ENCODE results near the gene CCNQ. TPM values are rescaled to one million over a fixed set of nuclear protein-coding genes. Genes with fewer than 3 reads are reported as not detected.

CCNQ gene
- total and polyA plus RNA-seq, 10 of the 15 experiments (the other 5 are each of a cell fraction or from before 2014, with no cell fraction given): 0.45 to 36.2 (median 18.2) TPM

DNA sequence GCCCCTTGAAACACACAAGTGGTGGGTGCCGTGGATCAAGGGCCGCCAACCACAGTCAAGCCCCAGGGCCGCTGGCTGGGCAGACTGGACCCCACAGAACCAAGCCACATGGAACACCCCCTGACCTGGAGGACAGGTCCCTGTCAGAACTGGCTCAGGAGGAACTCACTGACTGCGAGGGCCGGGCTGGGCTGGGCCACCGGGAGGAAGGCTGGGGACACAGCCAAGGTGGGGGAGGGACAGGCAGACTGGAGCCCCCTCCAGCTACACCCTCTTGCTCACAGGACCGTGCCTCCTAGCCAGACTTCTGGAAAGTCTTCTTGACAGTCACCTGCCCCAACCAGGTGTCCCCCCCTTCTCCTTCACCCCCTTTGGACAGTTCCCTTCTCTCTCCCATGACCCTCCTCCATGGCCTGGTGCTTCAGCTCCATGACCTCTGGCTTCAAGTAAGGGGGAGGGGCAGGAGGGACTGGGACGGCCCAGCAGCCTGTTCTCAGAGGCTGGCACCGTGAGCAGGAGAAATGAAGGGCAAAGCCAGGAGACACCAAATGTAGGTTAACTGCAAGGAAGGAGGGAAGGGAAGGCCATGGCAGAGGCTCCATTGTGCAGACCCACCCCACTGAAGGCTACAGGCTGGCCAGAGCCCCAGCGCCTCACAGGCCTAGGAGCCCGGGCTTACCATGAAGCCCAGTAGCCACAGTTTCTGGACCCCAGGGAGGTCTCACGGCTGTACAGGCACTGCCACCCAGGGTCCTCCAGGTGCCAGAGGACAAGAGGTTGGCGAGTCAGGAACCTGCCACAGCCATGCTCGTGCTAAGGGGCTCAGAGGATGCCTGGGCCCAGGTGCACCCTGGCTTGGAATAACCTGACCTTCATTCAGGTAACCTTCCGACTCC is 25.5 kb upstream of the CCNQ start:
- no peaks in the 10 kb centered on the region for H3K4me1 ChIP-seq (ENCODE audit: control insufficient read depth, insufficient read depth, low read length)
- ChIA-PET POLR2A (no interaction called here), CTCF (no interaction called here), SMC1A (ENCODE audit: uncharacterized antibody, unreplicated experiment) (no interaction called here), RAD21 (ENCODE audit: unreplicated experiment) (no interaction called here)
- H3K9me3 ChIP-seq (replicated peaks; ENCODE audit: control insufficient read depth, insufficient read depth, low read length): no peaks in the 10 kb centered on the region; the same call in 2 of the 3 replicates
- no peak for TF ChIP-seq KDM1A (IDR thresholded peaks at IDR 0.05; ENCODE audit: borderline replicate concordance)
- no peak overlapping the region for H3K4me2 ChIP-seq (ENCODE audit: control insufficient read depth, insufficient read depth)
- no peak overlapping the region for H3K4me3 ChIP-seq
- no peaks in the 10 kb centered on the region for H3K79me2 ChIP-seq (ENCODE audit: control insufficient read depth, insufficient read depth, low read length)
- intact Hi-C loops (cut with micrococcal nuclease; ENCODE audit: unreplicated experiment): no loop called here
- DNase-seq (ENCODE audit: low read depth, low spot score) (no peak), ATAC-seq (no peak), FAIRE-seq (no peak)
- no peak overlapping the region for H3K9ac ChIP-seq (ENCODE audit: control insufficient read depth, insufficient read depth, low read length)
- H2AFZ ChIP-seq (ENCODE audit: control insufficient read depth, low read depth, low read length): no peak overlapping the region
- H4K20me1 ChIP-seq (ENCODE audit: control insufficient read depth, insufficient read depth): no peaks in the 10 kb centered on the region
- no peaks in the 10 kb centered on the region for H3K36me3 ChIP-seq (ENCODE audit: control insufficient read depth in 2 of 2, insufficient read depth in 2 of 2, low read length in 1 of 2)
- no peaks in the 10 kb centered on the region; a peak in 3 of 4 replicates for H3K27me3 ChIP-seq (replicated peaks in 1 of 2; ENCODE audit: control insufficient read depth in 2 of 2, insufficient read depth in 2 of 2, low read length in 1 of 2)
- 29% methylated on average over 15 of the region's 15 CpGs for WGBS (ENCODE audit: insufficient coverage, insufficient replicate concordance, low lambda C conversion rate, missing lambda C conversion rate)
- H3K27ac ChIP-seq (ENCODE audit: control insufficient read depth, insufficient read depth): no peak overlapping the region
- BruUV-seq (replicated peaks): no TSS peak
- in situ Hi-C loops (cut with MboI): no loop called here

DNA sequence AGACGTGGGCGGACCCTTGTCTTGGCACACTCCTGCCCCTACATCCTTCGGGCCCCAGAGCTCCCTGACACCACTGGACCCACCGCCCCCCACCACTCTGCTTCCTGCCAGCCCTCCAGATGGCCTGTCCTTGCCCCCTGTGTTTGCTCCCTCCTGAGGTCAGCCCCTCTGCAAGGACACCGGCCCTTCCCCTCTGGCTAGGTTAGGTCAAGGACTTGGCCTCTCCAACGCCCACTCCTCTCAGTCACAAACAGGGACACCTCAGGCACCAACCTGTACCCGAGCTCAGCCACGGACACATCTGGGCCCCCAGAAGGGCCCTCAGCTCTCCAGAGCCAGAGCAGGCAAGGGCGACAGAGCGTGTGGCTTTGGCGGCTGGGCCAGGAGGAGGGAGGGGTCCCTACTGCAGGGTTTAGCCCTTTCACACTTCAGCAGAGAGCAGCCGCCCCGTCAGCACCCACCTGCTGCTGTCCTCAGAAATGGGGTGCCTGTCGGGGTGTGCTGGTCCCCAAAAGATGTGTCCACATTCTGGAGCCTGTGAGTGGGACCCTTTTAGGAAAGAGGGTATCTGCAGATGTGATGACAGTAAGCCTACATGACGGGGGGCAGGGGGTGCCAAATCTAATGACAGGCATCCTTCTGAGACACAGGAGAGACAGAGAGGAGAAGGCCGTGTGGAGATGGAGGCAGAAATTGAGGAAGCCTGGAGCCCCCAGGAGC is 24.5 kb upstream of the CCNQ start:
- Histone ChIP-seq H3K9ac (ENCODE audit: control insufficient read depth, insufficient read depth, low read length) (no peak overlapping the region), H3K36me3 (ENCODE audit: control insufficient read depth in 2 of 2, insufficient read depth in 2 of 2, low read length in 1 of 2) (no peaks in the 10 kb centered on the region), H3K79me2 (ENCODE audit: control insufficient read depth, insufficient read depth, low read length) (no peaks in the 10 kb centered on the region), H3K27me3 (replicated peaks in 1 of 2; ENCODE audit: control insufficient read depth in 2 of 2, insufficient read depth in 2 of 2, low read length in 1 of 2) (no peaks in the 10 kb centered on the region; a peak in 3 of 4 replicates), H3K4me2 (ENCODE audit: control insufficient read depth, insufficient read depth) (no peak overlapping the region), H4K20me1 (ENCODE audit: control insufficient read depth, insufficient read depth) (no peaks in the 10 kb centered on the region), H3K4me3 (no peak overlapping the region), H3K9me3 (replicated peaks; ENCODE audit: control insufficient read depth, insufficient read depth, low read length) (no peaks in the 10 kb centered on the region; the same call in 2 of the 3 replicates), H3K27ac (ENCODE audit: control insufficient read depth, insufficient read depth) (no peak overlapping the region), H3K4me1 (ENCODE audit: control insufficient read depth, insufficient read depth, low read length) (no peaks in the 10 kb centered on the region), H2AFZ (ENCODE audit: control insufficient read depth, low read depth, low read length) (no peak overlapping the region)
- 21% methylated on average over 16 of the region's 16 CpGs for WGBS (ENCODE audit: insufficient coverage, insufficient replicate concordance, low lambda C conversion rate, missing lambda C conversion rate)
- BruUV-seq (replicated peaks): no TSS peak
- POLR2A ChIA-PET: no interaction called here
- in situ Hi-C loops (cut with MboI) (no loop called here), intact Hi-C loops (cut with micrococcal nuclease; ENCODE audit: unreplicated experiment) (no loop called here)
- DNase-seq (ENCODE audit: low read depth, low spot score): no peak
- SMC1A ChIA-PET (ENCODE audit: uncharacterized antibody, unreplicated experiment): no interaction called here
- CTCF ChIA-PET: no interaction called here
- FAIRE-seq: no peak
- TF ChIP-seq PAX8 (IDR thresholded peaks at IDR 0.05): no peak
- no peak for TF ChIP-seq RELA (IDR thresholded peaks at IDR 0.05; ENCODE audit: borderline replicate concordance, partially characterized antibody)
- TF ChIP-seq SIX5 (IDR thresholded peaks at IDR 0.05; ENCODE audit: low read depth, low read length, severe bottlenecking): no peak
- no peak for TF ChIP-seq TAF1 (IDR thresholded peaks at IDR 0.05; ENCODE audit: borderline replicate concordance, low read depth, low read length)
- no peak for TF ChIP-seq TBL1XR1 (IDR thresholded peaks at IDR 0.05; ENCODE audit: low read depth, low read length)
- no peak for TF ChIP-seq NKRF (conservative IDR thresholded peaks at IDR 0.05)
- TF ChIP-seq SMAD1 (IDR thresholded peaks at IDR 0.05; ENCODE audit: low read depth, partially characterized antibody): no peak
- TF ChIP-seq CREM (IDR thresholded peaks at IDR 0.05; ENCODE audit: low read depth): no peak
- TF ChIP-seq BHLHE40 (IDR thresholded peaks at IDR 0.05; ENCODE audit: borderline replicate concordance in 1 of 2, low read depth in 2 of 2, low read length in 1 of 2): no peak
- no peak for TF ChIP-seq PML (IDR thresholded peaks at IDR 0.05; ENCODE audit: low read length)
- TF ChIP-seq BRCA1 (IDR thresholded peaks at IDR 0.05; ENCODE audit: low read depth, low read length): no peak
- TF ChIP-seq KAT2A (conservative IDR thresholded peaks at IDR 0.05; ENCODE audit: control insufficient read depth, low read depth, low read length): no peak
- RAD21 ChIA-PET (ENCODE audit: unreplicated experiment): no interaction called here
- ATAC-seq: no peak

Data from GM12878 (cell line).